CD14-positive monocyte (primary cell): ENCODE measurements around the gene WDR38. TPM values are rescaled to one million over a fixed set of nuclear protein-coding genes. Genes with fewer than 3 reads are reported as not detected.
A peak's percentile ranks its signal among the peaks of the same experiment; 100 is the strongest.

Experiments
- DNase-seq, 3 donors: peaks; one replicate each; pipeline ENCODE4 v3.0.0-alpha.2; 2011 to 2022
- H2AFZ ChIP-seq: 2 replicates; pipeline ENCODE4 v1.6.0; 2012; ENCODE audit warnings: mild to moderate bottlenecking, low read depth, low read length, inconsistent platforms; ENCODE audit not compliant: insufficient read depth, poor library complexity, severe bottlenecking
- H3K27ac ChIP-seq, 2 donors: 1 replicate in 1 of 2; 2 replicates in 1 of 2; pipeline ENCODE4 v1.5.1; 2012 to 2013; ENCODE audit warnings: low read length in 2 of 2, control low read depth in 1 of 2, inconsistent platforms in 1 of 2, low read depth in 1 of 2, mild to moderate bottlenecking in 1 of 2
- H3K27me3 ChIP-seq, 2 donors: one replicate each; pipeline versions ENCODE4 v1.6.0 to v1.6.1; 2011 to 2013; ENCODE audit warnings: low read length in 2 of 2; ENCODE audit not compliant: control insufficient read depth in 2 of 2, insufficient read depth in 2 of 2
- H3K36me3 ChIP-seq, 2 donors: replicated peaks in 1 of 2; 1 replicate in 1 of 2; 2 replicates in 1 of 2; pipeline versions ENCODE4 v1.5.1 to v1.6.1; 2012 to 2013; ENCODE audit warnings: low read length in 2 of 2, control low read depth in 1 of 2, inconsistent platforms in 1 of 2, mild to moderate bottlenecking in 1 of 2; ENCODE audit not compliant: insufficient read depth in 2 of 2, control insufficient read depth in 1 of 2
- H3K4me1 ChIP-seq, 2 donors: 1 replicate in 1 of 2; 2 replicates in 1 of 2; pipeline versions ENCODE4 v1.5.1 to v1.6.1; 2012 to 2013; ENCODE audit warnings: low read length in 2 of 2, control low read depth in 1 of 2, inconsistent platforms in 1 of 2, mild to moderate bottlenecking in 1 of 2, moderate library complexity in 1 of 2; ENCODE audit not compliant: insufficient read depth in 2 of 2, control insufficient read depth in 1 of 2
- H3K4me2 ChIP-seq: replicated peaks from 2 replicates; pipeline ENCODE3; 2012; ENCODE audit warnings: low read length, moderate library complexity, mild to moderate bottlenecking; ENCODE audit not compliant: poor library complexity, severe bottlenecking; ENCODE audit errors: extremely low read depth
- H3K4me3 ChIP-seq, 3 experiments: fragments of 200-600 bp in 1 of 3; sonication (generic) in 1 of 3; replicated peaks in 1 of 3; 1 replicate in 2 of 3; 2 replicates in 1 of 3; pipeline ENCODE4 v1.5.1; 2011 to 2013; ENCODE audit warnings: low read length in 3 of 3, mild to moderate bottlenecking in 3 of 3, control low read depth in 2 of 3, low read depth in 2 of 3, inconsistent platforms in 1 of 3, moderate library complexity in 1 of 3
- H3K79me2 ChIP-seq: 2 replicates; pipeline ENCODE4 v1.6.0; 2012; ENCODE audit warnings: mild to moderate bottlenecking, control low read depth, inconsistent platforms, low read length, moderate library complexity; ENCODE audit not compliant: insufficient read depth
- H3K9ac ChIP-seq: 2 replicates; pipeline ENCODE4 v1.6.0; 2017; ENCODE audit warnings: low read length, mild to moderate bottlenecking; ENCODE audit not compliant: insufficient read depth, poor library complexity, severe bottlenecking
- H3K9me3 ChIP-seq, 2 donors: replicated peaks in 1 of 2; 1 replicate in 1 of 2; 2 replicates in 1 of 2; pipeline versions ENCODE4 v1.5.1 to v1.6.1; 2012 to 2013; ENCODE audit warnings: low read length in 2 of 2, control low read depth in 1 of 2; ENCODE audit not compliant: control insufficient read depth in 1 of 2, insufficient read depth in 1 of 2
- H4K20me1 ChIP-seq: 2 replicates; pipeline ENCODE4 v1.6.0; 2012; ENCODE audit warnings: mild to moderate bottlenecking, low read length, control low read depth, moderate library complexity; ENCODE audit not compliant: insufficient read depth
- H3K27ac Mint-ChIP-seq, 7 donors: one replicate each; pipeline ENCODE4 v1.8.0; 2020; ENCODE audit warnings: mild to moderate bottlenecking in 7 of 7, mixed read lengths in 7 of 7, moderate library complexity in 6 of 7, inconsistent platforms in 2 of 7
- H3K27me3 Mint-ChIP-seq, 3 donors: one replicate each; pipeline ENCODE4 v1.8.0; 2021 to 2022; ENCODE audit warnings: low read depth in 3 of 3, mild to moderate bottlenecking in 3 of 3, mixed read lengths in 3 of 3, moderate library complexity in 3 of 3, inconsistent platforms in 1 of 3
- H3K36me3 Mint-ChIP-seq, 2 donors: one replicate each; pipeline ENCODE4 v1.8.0; 2020; ENCODE audit warnings: mixed read lengths in 2 of 2, inconsistent platforms in 1 of 2, mild to moderate bottlenecking in 1 of 2
- H3K4me1 Mint-ChIP-seq: one replicate; pipeline ENCODE4 v1.8.0; 2020; ENCODE audit warnings: mild to moderate bottlenecking, mixed read lengths
- H3K4me3 Mint-ChIP-seq, 2 donors: one replicate each; pipeline ENCODE4 v1.8.0; 2020; ENCODE audit warnings: mild to moderate bottlenecking in 2 of 2, mixed read lengths in 2 of 2, moderate library complexity in 1 of 2
- H3K9me3 Mint-ChIP-seq, 7 donors: one replicate each; pipeline ENCODE4 v1.8.0; 2020 to 2022; ENCODE audit warnings: mixed read lengths in 7 of 7, mild to moderate bottlenecking in 6 of 7, moderate library complexity in 6 of 7, inconsistent platforms in 2 of 7
- CTCF ChIP-seq: fragments of 200-600 bp; IDR thresholded peaks from one replicate; pipeline ENCODE4 v1.8.0; 2022; ENCODE audit warnings: antibody characterized with exemption, mild to moderate bottlenecking
- WGBS: methylation state at CpG from one replicate; pipeline ENCODE4 v1.1.5; 2013; ENCODE audit warnings: missing lambda C conversion rate; ENCODE audit not compliant: insufficient coverage; 5-methylcytosine and 5-hydroxymethylcytosine counted together
- intact Hi-C, 2 donors: fragments of 100-400 bp; cut with micrococcal nuclease; formaldehyde crosslinking; loops; one replicate each; pipeline versions ENCODE4 v1.15.0 to v1.15.1; 2023
- polyA plus RNA-seq, 3 donors: library from polyadenylated mRNA; depleted of rRNA in 1 of 3; unstranded in 2 of 3; stranded (reverse) in 1 of 3; fragments of 300-500 nt in 2 of 3; fragments of >200 nt in 1 of 3; fragmentation: Illumina TruSeq in 2 of 3; gene quantifications; 1 replicate in 2 of 3; 2 replicates in 1 of 3; pipeline ENCODE4 v1.2.3, GENCODE V29; 2012 to 2021

Gene WDR38
- polyA plus RNA-seq, 3 donors, result not detected

- H3K9me3 Mint-ChIP-seq, result peaks cover 0 to 2% (median 0%) of the 10 kb centered on the region in 7 donors
- H3K27me3 ChIP-seq, result no peaks in the 10 kb centered on the region
- H3K79me2 ChIP-seq, result peaks cover 86% of the 10 kb centered on the region
- WGBS, result 62% methylated on average over 10 of the region's 11 CpGs
- H3K36me3 Mint-ChIP-seq, result peaks cover 32 to 34% of the 10 kb centered on the region in 2 donors
- peaks cover 0 to 1% (median 0%) of the 10 kb centered on the region in 3 donors for H3K27me3 Mint-ChIP-seq
- H3K36me3 ChIP-seq, result peaks cover 27 to 31% of the 10 kb centered on the region in 2 donors
- H3K9me3 ChIP-seq, result no peaks in the 10 kb centered on the region
- no peak overlapping the region for H2AFZ ChIP-seq
- peak overlapping the region; percentile 94 for H3K4me2 ChIP-seq
- H3K4me1 Mint-ChIP-seq, result peaks cover 47% of the 10 kb centered on the region
- TF ChIP-seq CTCF, result no peak
- H3K4me1 ChIP-seq, result peaks cover 46 to 52% of the 10 kb centered on the region in 2 donors
- peak overlapping the region; percentile 9 for H3K9ac ChIP-seq
- H4K20me1 ChIP-seq, result peaks cover 56% of the 10 kb centered on the region
- peak overlapping the region in 1 of 3 experiments; percentile 95 for H3K4me3 ChIP-seq
- DNase-seq, result peak in 2 of 3 donors; percentile 35 to 36
- H3K27ac ChIP-seq, result peak overlapping the region; percentile 18 to 97
- peak overlapping the region in 1 of 2 donors; percentile 84 for H3K4me3 Mint-ChIP-seq
- peak overlapping the region; percentile 71 to 94 (median 92) for H3K27ac Mint-ChIP-seq
- intact Hi-C loops, result no loop called here
These were observed 17.9 kb downstream of the WDR38 start for GRCh38 chr9:124871156-124871561.

- H3K36me3 Mint-ChIP-seq, result peaks cover 53 to 59% of the 10 kb centered on the region in 2 donors
These were observed 20.4 kb downstream of the WDR38 start for GRCh38 chr9:124873664-124874063.

More at GRCh38 chr9:124873664-124874063, 20.4 kb downstream of the WDR38 start:
- no peak overlapping the region for H3K4me3 ChIP-seq
- WGBS, result 90% methylated on average over 4 of the region's 14 CpGs
- no peak for TF ChIP-seq CTCF
- no peak overlapping the region for H3K9ac ChIP-seq
- peaks cover 37% of the 10 kb centered on the region for H3K4me1 Mint-ChIP-seq
- intact Hi-C loops, result no loop called here
- no peak overlapping the region for H2AFZ ChIP-seq
- H3K4me3 Mint-ChIP-seq, result no peak overlapping the region
- peak overlapping the region in 1 of 7 donors; percentile 87 for H3K27ac Mint-ChIP-seq
- peaks cover 0 to 2% (median 0%) of the 10 kb centered on the region in 7 donors for H3K9me3 Mint-ChIP-seq
- H3K27me3 Mint-ChIP-seq, result peaks cover 0 to 2% (median 0%) of the 10 kb centered on the region in 3 donors
- H3K4me2 ChIP-seq, result no peak overlapping the region
- H3K36me3 ChIP-seq, result peaks cover 52 to 56% of the 10 kb centered on the region in 2 donors
- H3K4me1 ChIP-seq, result peaks cover 37 to 41% of the 10 kb centered on the region in 2 donors
- peaks cover 71% of the 10 kb centered on the region for H4K20me1 ChIP-seq
- H3K79me2 ChIP-seq, result peaks cover 73% of the 10 kb centered on the region
- H3K9me3 ChIP-seq, result no peaks in the 10 kb centered on the region
- no peaks in the 10 kb centered on the region for H3K27me3 ChIP-seq
- DNase-seq, result no peak
- peak overlapping the region in 1 of 2 donors; percentile 76 for H3K27ac ChIP-seq
